ENCODE data around the gene RELT.

DNA sequence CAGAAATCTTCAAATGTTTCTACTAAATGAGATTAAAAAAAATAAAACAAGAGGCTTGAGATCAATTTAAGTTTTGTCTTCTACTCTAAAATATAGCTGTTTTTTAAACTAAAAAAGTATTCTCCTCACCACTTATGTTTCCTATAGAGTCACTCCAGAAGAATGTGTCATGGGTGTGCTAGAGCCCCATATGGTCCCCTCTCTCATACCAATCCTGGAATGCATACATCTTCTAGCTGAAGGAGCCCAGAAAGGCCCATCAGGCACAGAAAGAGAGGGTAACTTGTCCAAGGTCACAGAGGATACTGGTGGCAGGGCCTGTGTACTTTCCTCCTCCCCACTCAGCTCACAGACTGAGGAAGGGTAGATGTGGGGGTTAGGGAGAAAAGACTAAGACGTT lies 34.4 kb downstream of the RELT start:
- TF ChIP-seq, protein P1, sequence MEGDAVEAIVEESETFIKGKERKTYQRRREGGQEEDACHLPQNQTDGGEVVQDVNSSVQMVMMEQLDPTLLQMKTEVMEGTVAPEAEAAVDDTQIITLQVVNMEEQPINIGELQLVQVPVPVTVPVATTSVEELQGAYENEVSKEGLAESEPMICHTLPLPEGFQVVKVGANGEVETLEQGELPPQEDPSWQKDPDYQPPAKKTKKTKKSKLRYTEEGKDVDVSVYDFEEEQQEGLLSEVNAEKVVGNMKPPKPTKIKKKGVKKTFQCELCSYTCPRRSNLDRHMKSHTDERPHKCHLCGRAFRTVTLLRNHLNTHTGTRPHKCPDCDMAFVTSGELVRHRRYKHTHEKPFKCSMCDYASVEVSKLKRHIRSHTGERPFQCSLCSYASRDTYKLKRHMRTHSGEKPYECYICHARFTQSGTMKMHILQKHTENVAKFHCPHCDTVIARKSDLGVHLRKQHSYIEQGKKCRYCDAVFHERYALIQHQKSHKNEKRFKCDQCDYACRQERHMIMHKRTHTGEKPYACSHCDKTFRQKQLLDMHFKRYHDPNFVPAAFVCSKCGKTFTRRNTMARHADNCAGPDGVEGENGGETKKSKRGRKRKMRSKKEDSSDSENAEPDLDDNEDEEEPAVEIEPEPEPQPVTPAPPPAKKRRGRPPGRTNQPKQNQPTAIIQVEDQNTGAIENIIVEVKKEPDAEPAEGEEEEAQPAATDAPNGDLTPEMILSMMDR (IDR thresholded peaks at IDR 0.05) = no peak
- no peak for TF ChIP-seq POLR2A (IDR thresholded peaks at IDR 0.05)
- TF ChIP-seq POLR2AphosphoS5 (IDR thresholded peaks at IDR 0.05) = no peak
